ENCODE measurements around the gene SYNE2. TPM values are rescaled to one million over a fixed set of nuclear protein-coding genes. Genes with fewer than 3 reads are reported as not detected.

The SYNE2 gene
- total and polyA plus RNA-seq, 2 donors from 2014 or later = 65.9 to 461 TPM

GRCh38 chr14:63833728-63834127 lies 19.1 kb upstream of the SYNE2 start:
- Histone ChIP-seq H3K27ac (ENCODE audit: low read depth in 2 of 2, low read length in 2 of 2) (no peak overlapping the region), H3K4me3 (ENCODE audit: low read length in 3 of 3) (no peak overlapping the region), H3K9me3 (ENCODE audit: control insufficient read depth in 2 of 3, insufficient read depth in 1 of 3, low read length in 3 of 3) (no peaks in the 10 kb centered on the region), H3K27me3 (ENCODE audit: control insufficient read depth, insufficient read depth, low read length) (no peaks in the 10 kb centered on the region), H3K4me1 (ENCODE audit: control insufficient read depth in 2 of 3, insufficient read depth in 2 of 3, low read depth in 1 of 3, low read length in 3 of 3) (no peaks in the 10 kb centered on the region), H3K36me3 (ENCODE audit: control insufficient read depth in 2 of 3, insufficient read depth in 3 of 3, low read length in 3 of 3) (no peaks in the 10 kb centered on the region), H3K9ac (ENCODE audit: low read length in 3 of 3) (no peak overlapping the region)
- TF ChIP-seq, protein P1, sequence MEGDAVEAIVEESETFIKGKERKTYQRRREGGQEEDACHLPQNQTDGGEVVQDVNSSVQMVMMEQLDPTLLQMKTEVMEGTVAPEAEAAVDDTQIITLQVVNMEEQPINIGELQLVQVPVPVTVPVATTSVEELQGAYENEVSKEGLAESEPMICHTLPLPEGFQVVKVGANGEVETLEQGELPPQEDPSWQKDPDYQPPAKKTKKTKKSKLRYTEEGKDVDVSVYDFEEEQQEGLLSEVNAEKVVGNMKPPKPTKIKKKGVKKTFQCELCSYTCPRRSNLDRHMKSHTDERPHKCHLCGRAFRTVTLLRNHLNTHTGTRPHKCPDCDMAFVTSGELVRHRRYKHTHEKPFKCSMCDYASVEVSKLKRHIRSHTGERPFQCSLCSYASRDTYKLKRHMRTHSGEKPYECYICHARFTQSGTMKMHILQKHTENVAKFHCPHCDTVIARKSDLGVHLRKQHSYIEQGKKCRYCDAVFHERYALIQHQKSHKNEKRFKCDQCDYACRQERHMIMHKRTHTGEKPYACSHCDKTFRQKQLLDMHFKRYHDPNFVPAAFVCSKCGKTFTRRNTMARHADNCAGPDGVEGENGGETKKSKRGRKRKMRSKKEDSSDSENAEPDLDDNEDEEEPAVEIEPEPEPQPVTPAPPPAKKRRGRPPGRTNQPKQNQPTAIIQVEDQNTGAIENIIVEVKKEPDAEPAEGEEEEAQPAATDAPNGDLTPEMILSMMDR (IDR thresholded peaks at IDR 0.05; ENCODE audit: borderline replicate concordance, extremely low read depth, insufficient read depth) = no peak
- FAIRE-seq (no peak), DNase-seq (no peak)
- intact Hi-C loops (cut with DNase I) = no loop called here

GRCh38 chr14:63840981-63841380 lies 11.8 kb upstream of the SYNE2 start:
- TF ChIP-seq, protein P1 (IDR thresholded peaks at IDR 0.05; ENCODE audit: borderline replicate concordance, extremely low read depth, insufficient read depth) = peak; percentile 18
- Histone ChIP-seq H3K9ac (ENCODE audit: low read length in 3 of 3) (no peak overlapping the region), H3K4me1 (ENCODE audit: control insufficient read depth in 2 of 3, insufficient read depth in 2 of 3, low read depth in 1 of 3, low read length in 3 of 3) (no peaks in the 10 kb centered on the region), H3K27me3 (ENCODE audit: control insufficient read depth, insufficient read depth, low read length) (no peaks in the 10 kb centered on the region), H3K4me3 (ENCODE audit: low read length in 3 of 3) (no peak overlapping the region), H3K36me3 (ENCODE audit: control insufficient read depth in 2 of 3, insufficient read depth in 3 of 3, low read length in 3 of 3) (no peaks in the 10 kb centered on the region), H3K9me3 (ENCODE audit: control insufficient read depth in 2 of 3, insufficient read depth in 1 of 3, low read length in 3 of 3) (peaks cover 0 to 5% (median 0%) of the 10 kb centered on the region in 3 donors), H3K27ac (ENCODE audit: low read depth in 2 of 2, low read length in 2 of 2) (no peak overlapping the region)
- DNase-seq (no peak), FAIRE-seq (no peak)
- intact Hi-C loops (cut with DNase I) = no loop called here

DNA sequence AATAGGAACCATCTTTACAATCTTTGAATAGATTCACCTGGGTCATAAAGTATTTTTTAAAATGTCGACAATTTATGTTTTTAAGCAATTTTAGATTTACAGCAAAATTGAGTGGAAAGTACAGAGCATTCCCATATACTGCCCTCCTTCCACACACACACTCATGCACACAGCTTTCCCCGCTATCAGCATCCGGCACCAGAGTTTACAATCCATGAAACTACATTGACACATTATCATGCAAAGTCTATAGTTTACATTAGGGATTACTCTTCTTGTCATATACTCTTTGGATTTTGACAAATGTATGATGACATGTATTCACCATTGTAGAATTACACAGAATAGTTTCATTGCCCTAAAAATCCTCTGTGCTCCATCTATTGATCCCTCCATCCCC lies 9.0 kb upstream of the SYNE2 start:
- DNase-seq = no peak
- Histone ChIP-seq H3K27me3 (ENCODE audit: control insufficient read depth, insufficient read depth, low read length) (no peaks in the 10 kb centered on the region), H3K9ac (ENCODE audit: low read length in 3 of 3) (no peak overlapping the region), H3K4me3 (ENCODE audit: low read length in 3 of 3) (no peak overlapping the region), H3K9me3 (ENCODE audit: control insufficient read depth in 2 of 3, insufficient read depth in 1 of 3, low read length in 3 of 3) (peaks cover 0 to 5% (median 0%) of the 10 kb centered on the region in 3 donors), H3K36me3 (ENCODE audit: control insufficient read depth in 2 of 3, insufficient read depth in 3 of 3, low read length in 3 of 3) (no peaks in the 10 kb centered on the region), H3K27ac (ENCODE audit: low read depth in 2 of 2, low read length in 2 of 2) (no peak overlapping the region), H3K4me1 (ENCODE audit: control insufficient read depth in 2 of 3, insufficient read depth in 2 of 3, low read depth in 1 of 3, low read length in 3 of 3) (no peaks in the 10 kb centered on the region)
- TF ChIP-seq, protein P1 (IDR thresholded peaks at IDR 0.05; ENCODE audit: borderline replicate concordance, extremely low read depth, insufficient read depth) = no peak
- intact Hi-C loops (cut with DNase I) = no loop called here
- peak; percentile 6 for FAIRE-seq

DNA sequence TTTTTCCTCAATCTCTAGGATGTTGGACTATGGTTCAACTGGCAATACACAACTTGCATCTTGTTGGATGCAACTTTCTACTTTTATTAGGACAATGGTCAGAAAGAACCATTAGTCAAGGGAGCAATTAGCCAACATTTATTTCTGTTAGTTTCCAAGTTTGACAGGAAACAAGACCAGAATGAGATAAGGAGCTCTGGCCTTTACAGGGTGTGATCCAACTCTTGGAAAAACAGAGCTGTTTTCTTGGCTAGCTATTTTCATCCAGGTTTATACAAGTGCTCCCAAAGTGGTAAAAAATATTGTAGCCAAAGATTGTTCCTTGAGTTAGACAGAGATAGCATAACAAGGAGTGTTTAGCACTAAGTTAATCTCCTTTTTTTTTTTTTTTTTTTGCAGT lies 3.9 kb upstream of the SYNE2 start:
- FAIRE-seq = no peak
- intact Hi-C loops (cut with DNase I) = no loop called here
- Histone ChIP-seq H3K9ac (ENCODE audit: low read length in 3 of 3) (no peak overlapping the region), H3K4me3 (ENCODE audit: low read length in 3 of 3) (no peak overlapping the region), H3K27ac (ENCODE audit: low read depth in 2 of 2, low read length in 2 of 2) (no peak overlapping the region), H3K4me1 (ENCODE audit: control insufficient read depth in 2 of 3, insufficient read depth in 2 of 3, low read depth in 1 of 3, low read length in 3 of 3) (no peaks in the 10 kb centered on the region), H3K9me3 (ENCODE audit: control insufficient read depth in 2 of 3, insufficient read depth in 1 of 3, low read length in 3 of 3) (no peaks in the 10 kb centered on the region), H3K36me3 (ENCODE audit: control insufficient read depth in 2 of 3, insufficient read depth in 3 of 3, low read length in 3 of 3) (no peaks in the 10 kb centered on the region), H3K27me3 (ENCODE audit: control insufficient read depth, insufficient read depth, low read length) (no peaks in the 10 kb centered on the region)
- TF ChIP-seq, protein P1 (IDR thresholded peaks at IDR 0.05; ENCODE audit: borderline replicate concordance, extremely low read depth, insufficient read depth) = no peak
- DNase-seq = no peak

Measured in kidney (tissue), 14 donors.